ENCODE data around the gene ABCB11.

DNA sequence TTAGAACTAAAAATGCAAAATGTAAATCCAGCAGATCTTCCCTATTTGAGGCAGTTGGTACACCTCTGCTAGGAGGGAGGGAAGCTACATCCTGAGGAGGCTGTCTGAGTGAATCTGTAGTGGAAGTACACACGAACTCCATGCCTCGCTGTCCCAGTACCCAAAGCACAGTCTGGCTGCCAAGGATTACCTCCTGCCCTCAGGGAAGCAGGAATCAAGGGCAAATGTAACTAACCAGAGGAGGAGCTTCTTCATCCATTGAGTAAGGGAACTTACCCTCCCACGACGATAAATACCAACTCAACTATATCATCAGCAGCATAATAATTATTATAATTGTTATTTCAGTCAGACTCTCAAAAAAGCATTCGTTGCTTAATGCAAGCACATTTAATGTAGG is 40.3 kb upstream of the ABCB11 start:
- TF ChIP-seq, protein P1, sequence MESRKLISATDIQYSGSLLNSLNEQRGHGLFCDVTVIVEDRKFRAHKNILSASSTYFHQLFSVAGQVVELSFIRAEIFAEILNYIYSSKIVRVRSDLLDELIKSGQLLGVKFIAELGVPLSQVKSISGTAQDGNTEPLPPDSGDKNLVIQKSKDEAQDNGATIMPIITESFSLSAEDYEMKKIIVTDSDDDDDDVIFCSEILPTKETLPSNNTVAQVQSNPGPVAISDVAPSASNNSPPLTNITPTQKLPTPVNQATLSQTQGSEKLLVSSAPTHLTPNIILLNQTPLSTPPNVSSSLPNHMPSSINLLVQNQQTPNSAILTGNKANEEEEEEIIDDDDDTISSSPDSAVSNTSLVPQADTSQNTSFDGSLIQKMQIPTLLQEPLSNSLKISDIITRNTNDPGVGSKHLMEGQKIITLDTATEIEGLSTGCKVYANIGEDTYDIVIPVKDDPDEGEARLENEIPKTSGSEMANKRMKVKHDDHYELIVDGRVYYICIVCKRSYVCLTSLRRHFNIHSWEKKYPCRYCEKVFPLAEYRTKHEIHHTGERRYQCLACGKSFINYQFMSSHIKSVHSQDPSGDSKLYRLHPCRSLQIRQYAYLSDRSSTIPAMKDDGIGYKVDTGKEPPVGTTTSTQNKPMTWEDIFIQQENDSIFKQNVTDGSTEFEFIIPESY (IDR thresholded peaks at IDR 0.05), result no peak
- TF ChIP-seq, protein P2, sequence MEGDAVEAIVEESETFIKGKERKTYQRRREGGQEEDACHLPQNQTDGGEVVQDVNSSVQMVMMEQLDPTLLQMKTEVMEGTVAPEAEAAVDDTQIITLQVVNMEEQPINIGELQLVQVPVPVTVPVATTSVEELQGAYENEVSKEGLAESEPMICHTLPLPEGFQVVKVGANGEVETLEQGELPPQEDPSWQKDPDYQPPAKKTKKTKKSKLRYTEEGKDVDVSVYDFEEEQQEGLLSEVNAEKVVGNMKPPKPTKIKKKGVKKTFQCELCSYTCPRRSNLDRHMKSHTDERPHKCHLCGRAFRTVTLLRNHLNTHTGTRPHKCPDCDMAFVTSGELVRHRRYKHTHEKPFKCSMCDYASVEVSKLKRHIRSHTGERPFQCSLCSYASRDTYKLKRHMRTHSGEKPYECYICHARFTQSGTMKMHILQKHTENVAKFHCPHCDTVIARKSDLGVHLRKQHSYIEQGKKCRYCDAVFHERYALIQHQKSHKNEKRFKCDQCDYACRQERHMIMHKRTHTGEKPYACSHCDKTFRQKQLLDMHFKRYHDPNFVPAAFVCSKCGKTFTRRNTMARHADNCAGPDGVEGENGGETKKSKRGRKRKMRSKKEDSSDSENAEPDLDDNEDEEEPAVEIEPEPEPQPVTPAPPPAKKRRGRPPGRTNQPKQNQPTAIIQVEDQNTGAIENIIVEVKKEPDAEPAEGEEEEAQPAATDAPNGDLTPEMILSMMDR (IDR thresholded peaks at IDR 0.05; ENCODE audit: low read depth, low read length, missing input control), result no peak
- TF ChIP-seq, protein P3, sequence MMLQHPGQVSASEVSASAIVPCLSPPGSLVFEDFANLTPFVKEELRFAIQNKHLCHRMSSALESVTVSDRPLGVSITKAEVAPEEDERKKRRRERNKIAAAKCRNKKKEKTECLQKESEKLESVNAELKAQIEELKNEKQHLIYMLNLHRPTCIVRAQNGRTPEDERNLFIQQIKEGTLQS (IDR thresholded peaks at IDR 0.05), result no peak
